SU-DHL-6 (cell line): Measurements from ENCODE around the gene EPHA6.

Experiments
- H2AFZ ChIP-seq: fragments of 200-600 bp; sonication (generic); 2 replicates; pipeline ENCODE4 v1.6.1; 2014; ENCODE audit warnings: low read depth, mild to moderate bottlenecking, moderate library complexity, mixed read lengths, antibody characterized with exemption, low read length; ENCODE audit not compliant: severe bottlenecking
- H3F3A ChIP-seq: fragments of 200-600 bp; shearing (Covaris generic); 2 replicates; pipeline ENCODE4 v1.6.0; 2016; ENCODE audit warnings: antibody characterized with exemption, mild to moderate bottlenecking; ENCODE audit not compliant: insufficient read depth
- H3K27ac ChIP-seq: fragments of 200-600 bp; sonication (generic); 2 replicates; pipeline ENCODE4 v1.5.1; 2016; ENCODE audit warnings: low read depth, mild to moderate bottlenecking, low read length, moderate library complexity, mixed read lengths
- H3K27me3 ChIP-seq: fragments of 200-600 bp; sonication (generic), shearing (Covaris generic); 2 replicates; pipeline ENCODE4 v1.6.0; 2014; ENCODE audit warnings: mild to moderate bottlenecking, low read length
- H3K36me3 ChIP-seq: fragments of 200-600 bp; sonication (generic); 2 replicates; pipeline ENCODE4 v1.6.1; 2014; ENCODE audit warnings: mild to moderate bottlenecking, low read length, mixed read lengths
- H3K4me2 ChIP-seq: fragments of 300-600, 200-600 bp; shearing (Covaris generic), sonication (generic); 2 replicates; pipeline ENCODE4 v1.6.0; 2014; ENCODE audit warnings: low read length, low read depth, mild to moderate bottlenecking; ENCODE audit not compliant: poor library complexity, severe bottlenecking
- H3K4me3 ChIP-seq: fragments of 200-600 bp; sonication (generic); 2 replicates; pipeline ENCODE4 v1.5.1; 2014; ENCODE audit warnings: antibody characterized with exemption, low read length, mild to moderate bottlenecking, mixed read lengths; ENCODE audit not compliant: insufficient read depth, poor library complexity, severe bottlenecking
- H3K79me2 ChIP-seq: fragments of 200-600 bp; sonication (generic); 2 replicates; pipeline ENCODE4 v1.6.1; 2014; ENCODE audit warnings: mild to moderate bottlenecking, low read length, moderate library complexity; ENCODE audit not compliant: insufficient read depth
- H3K9ac ChIP-seq: fragments of 200-600 bp; sonication (generic); 2 replicates; pipeline ENCODE4 v1.7.0; 2014; ENCODE audit warnings: mild to moderate bottlenecking, low read length
- H3K9me2 ChIP-seq: fragments of 200-600 bp; sonication (generic); replicated peaks from 2 replicates; pipeline ENCODE4 v1.6.1; 2014; ENCODE audit warnings: low read length; ENCODE audit not compliant: insufficient read depth
- H3K9me3 ChIP-seq: fragments of 200-600 bp; sonication (generic); 2 replicates; pipeline ENCODE4 v1.6.1; 2014; ENCODE audit warnings: low read length, mixed read lengths; ENCODE audit not compliant: insufficient read depth
- H4K20me1 ChIP-seq: fragments of 200-600 bp; sonication (generic); 2 replicates; pipeline ENCODE4 v1.6.1; 2014; ENCODE audit warnings: low read depth, mild to moderate bottlenecking, antibody characterized with exemption, low read length, moderate library complexity, mixed read lengths
- CTCF ChIP-seq: fragments of 200-600 bp; sonication (generic); IDR thresholded peaks from one replicate; pipeline ENCODE4 v1.5.1; 2017; ENCODE audit warnings: antibody characterized with exemption, mild to moderate bottlenecking, low read length, moderate library complexity; ENCODE audit not compliant: insufficient read depth, poor library complexity, severe bottlenecking
- EZH2phosphoT487 ChIP-seq: fragments of 200-600 bp; sonication (generic), shearing (Covaris generic); conservative IDR thresholded peaks from 2 replicates; pipeline ENCODE4 v1.6.1; 2018; ENCODE audit warnings: mild to moderate bottlenecking, antibody characterized with exemption, low read length, moderate library complexity, mixed read lengths

The EPHA6 gene

GRCh38 chr3:97673357-97673997 is 859.1 kb downstream of the EPHA6 start:
- Histone ChIP-seq H3K79me2 (no peaks in the 10 kb centered on the region), H3K27ac (no peak overlapping the region), H3K9me3 (no peaks in the 10 kb centered on the region), H3F3A (no peaks in the 10 kb centered on the region), H3K4me3 (no peak overlapping the region), H3K9me2 (no peaks in the 10 kb centered on the region), H3K27me3 (no peaks in the 10 kb centered on the region), H3K36me3 (no peaks in the 10 kb centered on the region), H2AFZ (no peak overlapping the region), H4K20me1 (no peaks in the 10 kb centered on the region), H3K4me2 (no peak overlapping the region), H3K9ac (no peak overlapping the region)
- TF ChIP-seq CTCF, result no peak
- no peak for TF ChIP-seq EZH2phosphoT487

GRCh38 chr3:97674461-97674860 is 860.1 kb downstream of the EPHA6 start:
- peak overlapping the region; percentile 37 for H2AFZ ChIP-seq
- no peaks in the 10 kb centered on the region for H3K9me2 ChIP-seq
- H3K9me3 ChIP-seq, result no peaks in the 10 kb centered on the region
- TF ChIP-seq EZH2phosphoT487 (no peak), CTCF (no peak)
- H3F3A ChIP-seq, result no peaks in the 10 kb centered on the region
- H3K4me2 ChIP-seq, result no peak overlapping the region
- no peak overlapping the region for H3K4me3 ChIP-seq
- H3K27me3 ChIP-seq, result no peaks in the 10 kb centered on the region
- no peak overlapping the region for H3K9ac ChIP-seq
- H3K79me2 ChIP-seq, result no peaks in the 10 kb centered on the region
- no peak overlapping the region for H3K27ac ChIP-seq
- no peaks in the 10 kb centered on the region for H3K36me3 ChIP-seq
- H4K20me1 ChIP-seq, result no peaks in the 10 kb centered on the region

GRCh38 chr3:97680210-97680609 is 865.8 kb downstream of the EPHA6 start:
- Histone ChIP-seq H3K4me3 (no peak overlapping the region), H4K20me1 (no peaks in the 10 kb centered on the region), H3K27me3 (no peaks in the 10 kb centered on the region), H3K9me2 (no peaks in the 10 kb centered on the region), H3K4me2 (no peak overlapping the region), H3K9me3 (no peaks in the 10 kb centered on the region), H3K36me3 (no peaks in the 10 kb centered on the region), H3K27ac (no peak overlapping the region), H3K9ac (no peak overlapping the region), H3F3A (no peaks in the 10 kb centered on the region), H2AFZ (no peak overlapping the region), H3K79me2 (no peaks in the 10 kb centered on the region)
- TF ChIP-seq EZH2phosphoT487, result no peak
- no peak for TF ChIP-seq CTCF
